GM23338 (cell line): ENCODE data around the gene KRTCAP2. TPM values are rescaled to one million over a fixed set of nuclear protein-coding genes. Genes with fewer than 3 reads are reported as not detected.
A peak's percentile ranks its signal among the peaks of the same experiment; 100 is the strongest.

ENCODE experiments used
- ATAC-seq: fragments of 200-7000 bp; cut with Tn5 transposase; 3 replicates; pipeline ENCODE4 v1.9.1; 2020
- DNase-seq: peaks from one replicate; pipeline ENCODE4 v3.0.0-alpha.2; 2015; ENCODE audit warnings: low spot score
- H2AFZ ChIP-seq: fragments of 200-600 bp; sonication (generic); 2 replicates; pipeline ENCODE4 v1.8.0; 2016; ENCODE audit warnings: antibody characterized with exemption, mild to moderate bottlenecking, moderate library complexity
- H3F3A ChIP-seq: fragments of 200-600 bp; sonication (generic); replicated peaks from 2 replicates; pipeline ENCODE4 v1.8.0; 2017; ENCODE audit warnings: antibody characterized with exemption, mixed run types, low read depth
- H3K27ac ChIP-seq: fragments of 200-600 bp; sonication (generic); 2 replicates; pipeline ENCODE4 v1.6.1; 2016; ENCODE audit warnings: low read depth
- H3K27me3 ChIP-seq: fragments of 200-600 bp; sonication (generic); 2 replicates; pipeline ENCODE4 v1.8.0; 2016; ENCODE audit warnings: mild to moderate bottlenecking, mixed run types, moderate library complexity; ENCODE audit not compliant: insufficient read depth
- H3K36me3 ChIP-seq: fragments of 200-600 bp; sonication (generic); 2 replicates; pipeline ENCODE4 v1.8.0; 2016; ENCODE audit warnings: mild to moderate bottlenecking; ENCODE audit not compliant: insufficient read depth
- H3K4me1 ChIP-seq: fragments of 200-600 bp; sonication (generic); 2 replicates; pipeline ENCODE4 v1.8.0; 2016; ENCODE audit warnings: mild to moderate bottlenecking, moderate library complexity; ENCODE audit not compliant: insufficient read depth
- H3K4me2 ChIP-seq: fragments of 200-600 bp; sonication (generic); 2 replicates; pipeline ENCODE4 v1.7.1; 2017; ENCODE audit warnings: mixed run types
- H3K4me3 ChIP-seq: fragments of 200-600 bp; sonication (generic); 2 replicates; pipeline ENCODE4 v1.6.1; 2016; ENCODE audit warnings: mixed run types
- H3K79me2 ChIP-seq: fragments of 200-600 bp; sonication (generic); replicated peaks from 2 replicates; pipeline ENCODE4 v1.8.0; 2017; ENCODE audit warnings: mild to moderate bottlenecking; ENCODE audit not compliant: insufficient read depth
- H3K9me2 ChIP-seq: fragments of 200-600 bp; sonication (generic); 2 replicates; pipeline ENCODE4 v1.8.0; 2017; ENCODE audit not compliant: insufficient read depth
- H4K20me1 ChIP-seq: fragments of 200-600 bp; sonication (generic); replicated peaks from 2 replicates; pipeline ENCODE4 v1.8.0; 2017; ENCODE audit warnings: mild to moderate bottlenecking; ENCODE audit not compliant: insufficient read depth
- H3K27ac Mint-ChIP-seq: 2 replicates; pipeline ENCODE4 v1.8.0; 2020; ENCODE audit warnings: inconsistent platforms, mild to moderate bottlenecking, moderate library complexity, mixed read lengths
- H3K27me3 Mint-ChIP-seq: 3 replicates; pipeline ENCODE4 v1.8.0; 2022; ENCODE audit warnings: low read depth, mild to moderate bottlenecking, moderate library complexity, mixed read lengths, inconsistent platforms; ENCODE audit not compliant: insufficient read depth, poor library complexity
- H3K36me3 Mint-ChIP-seq: 3 replicates; pipeline ENCODE4 v1.8.0; 2021; ENCODE audit warnings: low read depth, mild to moderate bottlenecking, inconsistent platforms, moderate library complexity, mixed read lengths
- H3K4me1 Mint-ChIP-seq: 3 replicates; pipeline ENCODE4 v1.8.0; 2020; ENCODE audit warnings: mild to moderate bottlenecking, inconsistent platforms, mixed read lengths
- H3K4me3 Mint-ChIP-seq: 3 replicates; pipeline ENCODE4 v1.8.0; 2021; ENCODE audit warnings: moderate library complexity, mild to moderate bottlenecking, inconsistent platforms, mixed read lengths
- H3K9me3 Mint-ChIP-seq: 3 replicates; pipeline ENCODE4 v1.8.0; 2020; ENCODE audit warnings: moderate library complexity, mild to moderate bottlenecking, inconsistent platforms, mixed read lengths
- CREB1 ChIP-seq: fragments of 250-450 bp; sonication (Bioruptor Pico); IDR thresholded peaks from 2 replicates; pipeline ENCODE4 v1.5.0; 2020; ENCODE audit warnings: low read depth, mild to moderate bottlenecking, moderate library complexity
- CTCF ChIP-seq, 2 experiments: fragments of 200-600 bp in 1 of 2; sonication (generic) in 1 of 2; conservative IDR thresholded peaks; 2 replicates each; pipeline versions ENCODE4 v1.5.1 to v1.6.1; 2016 to 2017; ENCODE audit warnings: antibody characterized with exemption in 2 of 2, low read depth in 2 of 2, mild to moderate bottlenecking in 2 of 2, moderate library complexity in 1 of 2
- EZH2 ChIP-seq: fragments of 200-600 bp; sonication (generic); IDR thresholded peaks from one replicate; pipeline ENCODE4 v1.8.0; 2017; ENCODE audit warnings: antibody characterized with exemption, mild to moderate bottlenecking, low read depth; ENCODE audit not compliant: unreplicated experiment
- EZH2phosphoT487 ChIP-seq: fragments of 200-600 bp; sonication (generic); IDR thresholded peaks from one replicate; pipeline ENCODE4 v1.8.1; 2018; ENCODE audit warnings: antibody characterized with exemption; ENCODE audit not compliant: unreplicated experiment
- JUNB ChIP-seq: IDR thresholded peaks from one replicate; pipeline ENCODE4 v1.6.1; 2016; ENCODE audit warnings: antibody characterized with exemption; ENCODE audit not compliant: unreplicated experiment
- NANOG ChIP-seq: IDR thresholded peaks from 2 replicates; pipeline ENCODE4 v1.6.1; 2016; ENCODE audit warnings: antibody characterized with exemption, borderline replicate concordance
- POLR2AphosphoS5 ChIP-seq: IDR thresholded peaks from 2 replicates; pipeline ENCODE4 v1.6.1; 2016; ENCODE audit warnings: antibody characterized with exemption, low read depth
- REST ChIP-seq: IDR thresholded peaks from one replicate; pipeline ENCODE4 v1.6.1; 2018; ENCODE audit warnings: antibody characterized with exemption; ENCODE audit not compliant: unreplicated experiment
- STAT1 ChIP-seq: IDR thresholded peaks from one replicate; pipeline ENCODE4 v1.6.1; 2016; ENCODE audit warnings: antibody characterized with exemption; ENCODE audit not compliant: unreplicated experiment
- ZNF114 ChIP-seq: fragments of 250-450 bp; sonication (Bioruptor Pico); IDR thresholded peaks from 2 replicates; pipeline ENCODE4 v1.5.0; 2020; ENCODE audit warnings: mild to moderate bottlenecking, moderate library complexity
- ZNF331 ChIP-seq: fragments of 250-450 bp; sonication (Bioruptor Pico); IDR thresholded peaks from 2 replicates; pipeline ENCODE4 v1.5.0; 2020; ENCODE audit warnings: low read depth, mild to moderate bottlenecking, moderate library complexity
- polyA plus RNA-seq: library from polyadenylated mRNA; unstranded; fragments of >200 nt; fragmentation: Nextera tagmentation; extraction: Ambion mirVana; gene quantifications from 2 replicates; pipeline ENCODE4 v1.2.1, GENCODE V29; 2016
- total RNA-seq: library from RNA; depleted of rRNA; stranded (reverse); fragments of >200 nt; shearing (Covaris generic); gene quantifications from 2 replicates; pipeline ENCODE4 v1.2.3, GENCODE V29; 2014
- TF ChIP-seq, protein P1 (sequence below): IDR thresholded peaks from 2 replicates; pipeline ENCODE4 v1.6.1; 2016; ENCODE audit warnings: antibody characterized with exemption
- TF ChIP-seq, protein P2 (sequence below): fragments of 250-450 bp; sonication (Bioruptor Pico); IDR thresholded peaks from 2 replicates; pipeline ENCODE4 v1.5.0; 2020; ENCODE audit warnings: mild to moderate bottlenecking, moderate library complexity

The KRTCAP2 gene
- total and polyA plus RNA-seq, 2 experiments from 2014 or later = 106 to 579 TPM

DNA sequence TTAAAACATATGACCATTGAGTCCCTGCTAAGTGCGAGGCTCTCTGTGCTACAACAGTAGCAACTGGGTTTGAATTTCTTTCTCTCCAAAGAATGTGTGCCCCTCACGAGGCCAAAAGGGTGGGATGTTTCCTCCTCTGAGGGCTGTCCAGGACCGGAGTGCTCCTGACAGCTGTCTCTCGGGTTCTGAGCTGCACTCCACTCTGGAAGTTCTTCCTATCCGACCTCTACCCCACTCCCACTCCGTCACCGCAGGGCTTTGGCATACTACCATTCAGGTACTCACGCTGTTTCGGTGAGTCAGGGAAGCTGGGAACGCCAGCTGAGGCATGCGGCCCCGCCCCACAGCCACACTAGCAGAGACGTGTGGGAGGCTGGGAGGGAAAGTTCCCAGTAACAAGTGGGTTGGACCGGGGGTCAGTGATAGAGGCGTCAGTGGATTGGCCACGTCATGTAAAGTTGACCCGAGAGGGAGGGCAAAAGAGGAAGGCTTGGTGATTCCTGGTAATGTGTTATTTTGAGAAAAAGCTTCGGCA is 38.2 kb downstream of the KRTCAP2 start:
- peak overlapping the region; percentile 86 for H3K4me2 ChIP-seq
- peaks cover 16% of the 10 kb centered on the region; the same call in 1 of the 2 replicates for H3K27me3 ChIP-seq
- H3K9me2 ChIP-seq = no peaks in the 10 kb centered on the region
- H3F3A ChIP-seq = peaks cover 27% of the 10 kb centered on the region
- DNase-seq = peak; percentile 70
- peak; percentile 27 for ATAC-seq
- H3K9me3 Mint-ChIP-seq = no peaks in the 10 kb centered on the region
- H3K27ac ChIP-seq = peak overlapping the region; percentile 92
- H3K36me3 Mint-ChIP-seq = peaks cover 24% of the 10 kb centered on the region
- peaks cover 13% of the 10 kb centered on the region for H4K20me1 ChIP-seq
- TF ChIP-seq CTCF (conservative IDR thresholded peaks at IDR 0.05; ENCODE audit: low read depth in 2 of 2) (no peak), EZH2 (no peak), JUNB (no peak), CREB1 (CRISPR knock-in tag) (no peak), POLR2AphosphoS5 (no peak), NANOG (no peak), ZNF114 (CRISPR knock-in tag) (no peak), STAT1 (no peak), REST (no peak), EZH2phosphoT487 (no peak), ZNF331 (CRISPR knock-in tag) (no peak)
- TF ChIP-seq, protein P1, sequence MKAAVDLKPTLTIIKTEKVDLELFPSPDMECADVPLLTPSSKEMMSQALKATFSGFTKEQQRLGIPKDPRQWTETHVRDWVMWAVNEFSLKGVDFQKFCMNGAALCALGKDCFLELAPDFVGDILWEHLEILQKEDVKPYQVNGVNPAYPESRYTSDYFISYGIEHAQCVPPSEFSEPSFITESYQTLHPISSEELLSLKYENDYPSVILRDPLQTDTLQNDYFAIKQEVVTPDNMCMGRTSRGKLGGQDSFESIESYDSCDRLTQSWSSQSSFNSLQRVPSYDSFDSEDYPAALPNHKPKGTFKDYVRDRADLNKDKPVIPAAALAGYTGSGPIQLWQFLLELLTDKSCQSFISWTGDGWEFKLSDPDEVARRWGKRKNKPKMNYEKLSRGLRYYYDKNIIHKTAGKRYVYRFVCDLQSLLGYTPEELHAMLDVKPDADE = no peak
- TF ChIP-seq, protein P2, sequence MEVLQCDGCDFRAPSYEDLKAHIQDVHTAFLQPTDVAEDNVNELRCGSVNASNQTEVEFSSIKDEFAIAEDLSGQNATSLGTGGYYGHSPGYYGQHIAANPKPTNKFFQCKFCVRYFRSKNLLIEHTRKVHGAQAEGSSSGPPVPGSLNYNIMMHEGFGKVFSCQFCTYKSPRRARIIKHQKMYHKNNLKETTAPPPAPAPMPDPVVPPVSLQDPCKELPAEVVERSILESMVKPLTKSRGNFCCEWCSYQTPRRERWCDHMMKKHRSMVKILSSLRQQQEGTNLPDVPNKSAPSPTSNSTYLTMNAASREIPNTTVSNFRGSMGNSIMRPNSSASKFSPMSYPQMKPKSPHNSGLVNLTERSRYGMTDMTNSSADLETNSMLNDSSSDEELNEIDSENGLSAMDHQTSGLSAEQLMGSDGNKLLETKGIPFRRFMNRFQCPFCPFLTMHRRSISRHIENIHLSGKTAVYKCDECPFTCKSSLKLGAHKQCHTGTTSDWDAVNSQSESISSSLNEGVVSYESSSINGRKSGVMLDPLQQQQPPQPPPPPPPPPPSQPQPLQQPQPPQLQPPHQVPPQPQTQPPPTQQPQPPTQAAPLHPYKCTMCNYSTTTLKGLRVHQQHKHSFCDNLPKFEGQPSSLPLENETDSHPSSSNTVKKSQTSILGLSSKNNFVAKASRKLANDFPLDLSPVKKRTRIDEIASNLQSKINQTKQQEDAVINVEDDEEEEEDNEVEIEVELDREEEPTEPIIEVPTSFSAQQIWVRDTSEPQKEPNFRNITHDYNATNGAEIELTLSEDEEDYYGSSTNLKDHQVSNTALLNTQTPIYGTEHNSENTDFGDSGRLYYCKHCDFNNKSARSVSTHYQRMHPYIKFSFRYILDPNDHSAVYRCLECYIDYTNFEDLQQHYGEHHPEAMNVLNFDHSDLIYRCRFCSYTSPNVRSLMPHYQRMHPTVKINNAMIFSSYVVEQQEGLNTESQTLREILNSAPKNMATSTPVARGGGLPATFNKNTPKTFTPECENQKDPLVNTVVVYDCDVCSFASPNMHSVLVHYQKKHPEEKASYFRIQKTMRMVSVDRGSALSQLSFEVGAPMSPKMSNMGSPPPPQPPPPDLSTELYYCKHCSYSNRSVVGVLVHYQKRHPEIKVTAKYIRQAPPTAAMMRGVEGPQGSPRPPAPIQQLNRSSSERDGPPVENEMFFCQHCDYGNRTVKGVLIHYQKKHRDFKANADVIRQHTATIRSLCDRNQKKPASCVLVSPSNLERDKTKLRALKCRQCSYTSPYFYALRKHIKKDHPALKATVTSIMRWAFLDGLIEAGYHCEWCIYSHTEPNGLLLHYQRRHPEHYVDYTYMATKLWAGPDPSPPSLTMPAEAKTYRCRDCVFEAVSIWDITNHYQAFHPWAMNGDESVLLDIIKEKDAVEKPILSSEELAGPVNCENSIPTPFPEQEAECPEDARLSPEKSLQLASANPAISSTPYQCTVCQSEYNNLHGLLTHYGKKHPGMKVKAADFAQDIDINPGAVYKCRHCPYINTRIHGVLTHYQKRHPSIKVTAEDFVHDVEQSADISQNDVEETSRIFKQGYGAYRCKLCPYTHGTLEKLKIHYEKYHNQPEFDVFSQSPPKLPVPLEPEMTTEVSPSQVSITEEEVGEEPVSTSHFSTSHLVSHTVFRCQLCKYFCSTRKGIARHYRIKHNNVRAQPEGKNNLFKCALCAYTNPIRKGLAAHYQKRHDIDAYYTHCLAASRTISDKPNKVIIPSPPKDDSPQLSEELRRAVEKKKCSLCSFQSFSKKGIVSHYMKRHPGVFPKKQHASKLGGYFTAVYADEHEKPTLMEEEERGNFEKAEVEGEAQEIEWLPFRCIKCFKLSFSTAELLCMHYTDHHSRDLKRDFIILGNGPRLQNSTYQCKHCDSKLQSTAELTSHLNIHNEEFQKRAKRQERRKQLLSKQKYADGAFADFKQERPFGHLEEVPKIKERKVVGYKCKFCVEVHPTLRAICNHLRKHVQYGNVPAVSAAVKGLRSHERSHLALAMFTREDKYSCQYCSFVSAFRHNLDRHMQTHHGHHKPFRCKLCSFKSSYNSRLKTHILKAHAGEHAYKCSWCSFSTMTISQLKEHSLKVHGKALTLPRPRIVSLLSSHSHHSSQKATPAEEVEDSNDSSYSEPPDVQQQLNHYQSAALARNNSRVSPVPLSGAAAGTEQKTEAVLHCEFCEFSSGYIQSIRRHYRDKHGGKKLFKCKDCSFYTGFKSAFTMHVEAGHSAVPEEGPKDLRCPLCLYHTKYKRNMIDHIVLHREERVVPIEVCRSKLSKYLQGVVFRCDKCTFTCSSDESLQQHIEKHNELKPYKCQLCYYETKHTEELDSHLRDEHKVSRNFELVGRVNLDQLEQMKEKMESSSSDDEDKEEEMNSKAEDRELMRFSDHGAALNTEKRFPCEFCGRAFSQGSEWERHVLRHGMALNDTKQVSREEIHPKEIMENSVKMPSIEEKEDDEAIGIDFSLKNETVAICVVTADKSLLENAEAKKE (CRISPR knock-in tag) = no peak
- H3K27ac Mint-ChIP-seq = peak overlapping the region; percentile 91
- peak overlapping the region; percentile 82 for H3K4me3 ChIP-seq
- peaks cover 22% of the 10 kb centered on the region for H3K79me2 ChIP-seq
- peak overlapping the region; percentile 94 for H3K4me3 Mint-ChIP-seq
- H3K36me3 ChIP-seq = no peaks in the 10 kb centered on the region
- peaks cover 27% of the 10 kb centered on the region for H3K27me3 Mint-ChIP-seq
- H2AFZ ChIP-seq = peak overlapping the region; percentile 91
- peaks cover 25% of the 10 kb centered on the region for H3K4me1 Mint-ChIP-seq
- H3K4me1 ChIP-seq = peaks cover 27% of the 10 kb centered on the region
